Mucosa of gallbladder (tissue), 1 donor: ENCODE results near the gene UBR2. TPM values are rescaled to one million over a fixed set of nuclear protein-coding genes. Genes with fewer than 3 reads are reported as not detected.
"Not testable (repeated sequence)": the region's sequence is repeated elsewhere in the genome, so short reads cannot be mapped to it uniquely, and the experiment has no call there.

ENCODE experiments used
- DNase-seq: peaks from one replicate; pipeline ENCODE4 v3.0.0-alpha.2; 2020; ENCODE audit warnings: low spot score
- total RNA-seq: library from RNA; stranded (reverse); gene quantifications from one replicate; pipeline ENCODE4 v1.2.1, GENCODE V29; 2021
- donor health status: DM: no; HTN: no; CAD: no.

UBR2 gene
- total RNA-seq, 1 donor from 2014 or later, result 33.3 TPM

- DNase-seq, result no peak
Measured at GRCh38 chr6:42692137-42692911, 128.5 kb downstream of the UBR2 start.

GRCh38 chr6:42693725-42694323 lies 130.0 kb downstream of the UBR2 start:
- DNase-seq, result no peak

GRCh38 chr6:42694586-42694985 lies 130.8 kb downstream of the UBR2 start:
- no peak for DNase-seq

GRCh38 chr6:42696526-42697267 lies 132.9 kb downstream of the UBR2 start:
- DNase-seq, result no peak

GRCh38 chr6:42697268-42697655 lies 133.4 kb downstream of the UBR2 start:
- no peak for DNase-seq

GRCh38 chr6:42698217-42698616 lies 134.4 kb downstream of the UBR2 start:
- no peak for DNase-seq

- DNase-seq, result no peak
Measured at GRCh38 chr6:42702200-42702599, 138.4 kb downstream of the UBR2 start.

GRCh38 chr6:42702786-42703185 lies 139.0 kb downstream of the UBR2 start:
- not testable (repeated sequence) for DNase-seq

- no peak for DNase-seq
Measured at GRCh38 chr6:42704251-42704936, 140.6 kb downstream of the UBR2 start.

GRCh38 chr6:42704937-42705374 lies 141.1 kb downstream of the UBR2 start:
- DNase-seq, result no peak

- no peak for DNase-seq
Measured at GRCh38 chr6:42707595-42707994, 143.8 kb downstream of the UBR2 start.

- DNase-seq, result no peak
Measured at GRCh38 chr6:42708096-42708495, 144.3 kb downstream of the UBR2 start.

- no peak for DNase-seq
Measured at GRCh38 chr6:42709871-42710270, 146.0 kb downstream of the UBR2 start.

- no peak for DNase-seq
Measured at GRCh38 chr6:42710316-42710715, 146.5 kb downstream of the UBR2 start.

- DNase-seq, result no peak
Measured at GRCh38 chr6:42711930-42712329, 148.1 kb downstream of the UBR2 start.

- DNase-seq, result no peak
Measured at GRCh38 chr6:42714098-42714761, 150.4 kb downstream of the UBR2 start.

GRCh38 chr6:42715871-42716270 lies 152.0 kb downstream of the UBR2 start:
- DNase-seq, result no peak

- no peak for DNase-seq
Measured at GRCh38 chr6:42720739-42721138, 156.9 kb downstream of the UBR2 start.

GRCh38 chr6:42722497-42722896 lies 158.7 kb downstream of the UBR2 start, which contains the start of gene PRPH2:
TSS of gene PRPH2 (minus strand) at chr6:42722597. CDS start at chr6:42722334, 263 bp downstream.
- DNase-seq, result no peak

- no peak for DNase-seq
Measured at GRCh38 chr6:42724825-42725224, 161.0 kb downstream of the UBR2 start.

GRCh38 chr6:42726026-42726425 lies 162.2 kb downstream of the UBR2 start:
- no peak for DNase-seq
